MCF 10A (cell line): Measurements from ENCODE around the gene PRDM5. TPM values are rescaled to one million over a fixed set of nuclear protein-coding genes. Genes with fewer than 3 reads are reported as not detected.

Source experiments
- BruUV-seq: library from RNA; stranded (reverse); fragments of 400-500 nt; replicated peaks from 2 replicates; lab custom pipeline; 2021; lab: Mats Ljungman, UMichigan
- CTCF ChIA-PET: fragments of 300-600 bp; sonication (Branson Sonifier 250); formaldehyde crosslinking; extraction: SDS; loops from one replicate; lab custom pipeline; 2021; ENCODE audit warnings: antibody characterized with exemption, inconsistent platforms; lab: Yijun Ruan, JAX
- POLR2A ChIA-PET: fragments of 300-600, 350-650 bp; sonication (Branson Sonifier 250); formaldehyde crosslinking; extraction: SDS; loops from one replicate; lab custom pipeline; 2020; ENCODE audit warnings: antibody characterized with exemption, inconsistent platforms; lab: Yijun Ruan, JAX
- DNase-seq: peaks from one replicate; pipeline ENCODE4 v3.0.0-alpha.2; 2018; ENCODE audit not compliant: unreplicated experiment
- H3K27ac Mint-ChIP-seq: one replicate; pipeline ENCODE4 v1.8.0; 2022; ENCODE audit warnings: mild to moderate bottlenecking, low read depth, mixed read lengths; ENCODE audit not compliant: unreplicated experiment
- H3K27me3 Mint-ChIP-seq: one replicate; pipeline ENCODE4 v1.8.0; 2022; ENCODE audit warnings: mixed read lengths; ENCODE audit not compliant: insufficient read depth, unreplicated experiment
- H3K36me3 Mint-ChIP-seq: one replicate; pipeline ENCODE4 v1.8.0; 2022; ENCODE audit warnings: mild to moderate bottlenecking, moderate library complexity, mixed read lengths; ENCODE audit not compliant: insufficient read depth, unreplicated experiment
- H3K4me1 Mint-ChIP-seq: one replicate; pipeline ENCODE4 v1.8.0; 2022; ENCODE audit warnings: mixed read lengths; ENCODE audit not compliant: insufficient read depth, unreplicated experiment
- H3K4me3 Mint-ChIP-seq: one replicate; pipeline ENCODE4 v1.8.0; 2022; ENCODE audit warnings: mild to moderate bottlenecking, moderate library complexity, mixed read lengths; ENCODE audit not compliant: unreplicated experiment
- H3K9me3 Mint-ChIP-seq: one replicate; pipeline ENCODE4 v1.8.0; 2022; ENCODE audit warnings: mixed read lengths; ENCODE audit not compliant: unreplicated experiment
- CTCF ChIP-seq: fragments of 200-600 bp; IDR thresholded peaks from one replicate; pipeline ENCODE4 v1.8.0; 2022; ENCODE audit warnings: antibody characterized with exemption, mild to moderate bottlenecking; ENCODE audit not compliant: unreplicated experiment
- intact Hi-C: fragments of 100-400 bp; cut with micrococcal nuclease; formaldehyde crosslinking; loops from 2 replicates; pipeline ENCODE4 v1.14.1; 2022
- total RNA-seq: library from RNA; stranded (reverse); gene quantifications from 2 replicates; pipeline ENCODE4 v1.2.3, GENCODE V29; 2022

Gene PRDM5
- total RNA-seq, 1 experiment from 2014 or later, result 7.3 TPM

- no peak for DNase-seq
- no peaks in the 10 kb centered on the region for H3K4me1 Mint-ChIP-seq
- no peaks in the 10 kb centered on the region for H3K36me3 Mint-ChIP-seq
- H3K27ac Mint-ChIP-seq, result no peak overlapping the region
- H3K27me3 Mint-ChIP-seq, result no peaks in the 10 kb centered on the region
- no peaks in the 10 kb centered on the region for H3K9me3 Mint-ChIP-seq
- no peak for TF ChIP-seq CTCF
- POLR2A ChIA-PET, result no interaction called here
- intact Hi-C loops, result no loop called here
- CTCF ChIA-PET, result interaction anchor here (0.6 to 1.8 kb wide), 13 partner anchors 9 to 651 kb away, joined by 3 to 8 read pairs (median 3); no protein-coding TSS in a partner anchor
- no peak overlapping the region for H3K4me3 Mint-ChIP-seq
- BruUV-seq, result no TSS peak
Measured at GRCh38 chr4:120720354-120720934, 202.1 kb downstream of the PRDM5 start.

- H3K27me3 Mint-ChIP-seq, result no peaks in the 10 kb centered on the region
- no peaks in the 10 kb centered on the region for H3K36me3 Mint-ChIP-seq
- POLR2A ChIA-PET, result no interaction called here
- H3K4me3 Mint-ChIP-seq, result no peak overlapping the region
- intact Hi-C loops, result loop anchor here (1.0 to 2.0 kb wide), 4 partner anchors 204 to 563 kb away; partner anchors contain the start of gene PRDM5
- CTCF ChIA-PET, result interaction anchor here (0.9 to 1.9 kb wide), 5 partner anchors 79 to 565 kb away, joined by 3 to 13 read pairs (median 4); no protein-coding TSS in a partner anchor
- peak; percentile 56 for DNase-seq
- H3K4me1 Mint-ChIP-seq, result no peaks in the 10 kb centered on the region
- peak; percentile 59 for TF ChIP-seq CTCF
- no TSS peak for BruUV-seq
- no peaks in the 10 kb centered on the region for H3K9me3 Mint-ChIP-seq
- no peak overlapping the region for H3K27ac Mint-ChIP-seq
Measured at GRCh38 chr4:120718979-120719566, 203.5 kb downstream of the PRDM5 start.

GRCh38 chr4:120716346-120716745 lies 206.2 kb downstream of the PRDM5 start:
- intact Hi-C loops, result no loop called here
- POLR2A ChIA-PET, result no interaction called here
- Mint-ChIP-seq H3K4me3 (no peak overlapping the region), H3K27me3 (no peaks in the 10 kb centered on the region), H3K36me3 (no peaks in the 10 kb centered on the region), H3K27ac (no peak overlapping the region), H3K9me3 (no peaks in the 10 kb centered on the region), H3K4me1 (no peaks in the 10 kb centered on the region)
- TF ChIP-seq CTCF, result no peak
- DNase-seq, result no peak
- CTCF ChIA-PET, result interaction anchor here (0.6 to 2.1 kb wide), 2 partner anchors 67 to 203 kb away, joined by 3 to 10 read pairs; no protein-coding TSS in a partner anchor
- BruUV-seq, result no TSS peak

GRCh38 chr4:120714417-120715010 lies 208.0 kb downstream of the PRDM5 start:
- no peaks in the 10 kb centered on the region for H3K9me3 Mint-ChIP-seq
- POLR2A ChIA-PET, result interaction anchor here (0.6 kb wide), 1 partner anchor 228 kb away, joined by 6 read pairs; no protein-coding TSS in a partner anchor
- no TSS peak for BruUV-seq
- no peak overlapping the region for H3K27ac Mint-ChIP-seq
- TF ChIP-seq CTCF, result no peak
- intact Hi-C loops, result no loop called here
- H3K27me3 Mint-ChIP-seq, result no peaks in the 10 kb centered on the region
- no peak for DNase-seq
- H3K36me3 Mint-ChIP-seq, result no peaks in the 10 kb centered on the region
- peaks cover 9% of the 10 kb centered on the region for H3K4me1 Mint-ChIP-seq
- CTCF ChIA-PET, result interaction anchor here (1.1 kb wide), 1 partner anchor 559 kb away, joined by 3 read pairs; no protein-coding TSS in a partner anchor
- no peak overlapping the region for H3K4me3 Mint-ChIP-seq
